ENCODE results near the gene WWOX. TPM values are rescaled to one million over a fixed set of nuclear protein-coding genes. Genes with fewer than 3 reads are reported as not detected.

Gene WWOX
- total and polyA plus RNA-seq, 2 donors (not counting 3 experiments of a cell fraction or from before 2014, with no cell fraction given): 6.2 to 12.5 TPM

DNA sequence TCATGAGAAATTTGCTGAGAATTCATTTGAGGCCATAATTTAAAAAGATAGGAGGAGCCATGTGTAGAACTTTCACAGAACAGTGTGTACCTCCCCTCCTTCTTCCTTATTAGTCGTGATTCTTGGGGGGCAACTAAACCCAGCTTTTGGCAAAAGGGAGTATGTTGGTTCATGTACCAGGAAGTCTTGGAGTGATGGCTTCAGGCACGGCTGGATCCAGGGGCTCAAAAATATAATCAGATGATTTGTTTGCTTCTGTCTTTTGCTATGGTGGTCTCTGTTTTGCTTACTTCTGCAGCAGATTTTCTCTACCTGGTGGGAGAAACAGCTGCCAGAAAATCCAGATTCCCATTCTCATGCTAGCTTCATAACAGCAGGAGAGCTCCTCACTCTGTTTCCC is 871.2 kb downstream of the WWOX start:
- Histone ChIP-seq H3K9me3 (replicated peaks; ENCODE audit: control insufficient read depth, insufficient read depth, low read length) (peaks cover 2% of the 10 kb centered on the region), H4K20me1 (replicated peaks; ENCODE audit: control insufficient read depth, extremely low read depth, insufficient read depth, low read length) (no peaks in the 10 kb centered on the region), H3K27ac (ENCODE audit: insufficient read depth, low read depth, low read length) (no peak overlapping the region), H3K4me1 (ENCODE audit: control insufficient read depth, extremely low read depth, insufficient read depth, low read length) (no peaks in the 10 kb centered on the region), H3K36me3 (ENCODE audit: control insufficient read depth in 2 of 2, extremely low read depth in 1 of 2, insufficient read depth in 2 of 2, low read length in 2 of 2) (no peaks in the 10 kb centered on the region), H2AFZ (ENCODE audit: low read depth, low read length) (no peak overlapping the region), H3K9me1 (replicated peaks; ENCODE audit: control insufficient read depth, extremely low read depth, insufficient read depth, low read length) (no peaks in the 10 kb centered on the region), H3K4me2 (ENCODE audit: insufficient read depth, low read length) (no peak overlapping the region), H3K79me2 (ENCODE audit: control insufficient read depth, insufficient read depth, low read length) (no peaks in the 10 kb centered on the region), H3K9ac (replicated peaks; ENCODE audit: extremely low read depth, insufficient read depth, low read length) (no peak overlapping the region), H3K27me3 (ENCODE audit: control insufficient read depth in 2 of 2, insufficient read depth in 2 of 2, low read length in 2 of 2) (no peaks in the 10 kb centered on the region), H3K4me3 (replicated peaks in 1 of 3; ENCODE audit: insufficient read depth in 1 of 3, low read depth in 1 of 3, low read length in 3 of 3) (no peak overlapping the region)
- dilution Hi-C loops (cut with MboI; ENCODE audit: extremely low pct_ligation_motif_present, low sequenced_read_pairs): no loop called here
- BruUV-seq (replicated peaks): no TSS peak
- ChIA-PET CTCF (no interaction called here), POLR2A (no interaction called here)
- TF ChIP-seq, protein P1, sequence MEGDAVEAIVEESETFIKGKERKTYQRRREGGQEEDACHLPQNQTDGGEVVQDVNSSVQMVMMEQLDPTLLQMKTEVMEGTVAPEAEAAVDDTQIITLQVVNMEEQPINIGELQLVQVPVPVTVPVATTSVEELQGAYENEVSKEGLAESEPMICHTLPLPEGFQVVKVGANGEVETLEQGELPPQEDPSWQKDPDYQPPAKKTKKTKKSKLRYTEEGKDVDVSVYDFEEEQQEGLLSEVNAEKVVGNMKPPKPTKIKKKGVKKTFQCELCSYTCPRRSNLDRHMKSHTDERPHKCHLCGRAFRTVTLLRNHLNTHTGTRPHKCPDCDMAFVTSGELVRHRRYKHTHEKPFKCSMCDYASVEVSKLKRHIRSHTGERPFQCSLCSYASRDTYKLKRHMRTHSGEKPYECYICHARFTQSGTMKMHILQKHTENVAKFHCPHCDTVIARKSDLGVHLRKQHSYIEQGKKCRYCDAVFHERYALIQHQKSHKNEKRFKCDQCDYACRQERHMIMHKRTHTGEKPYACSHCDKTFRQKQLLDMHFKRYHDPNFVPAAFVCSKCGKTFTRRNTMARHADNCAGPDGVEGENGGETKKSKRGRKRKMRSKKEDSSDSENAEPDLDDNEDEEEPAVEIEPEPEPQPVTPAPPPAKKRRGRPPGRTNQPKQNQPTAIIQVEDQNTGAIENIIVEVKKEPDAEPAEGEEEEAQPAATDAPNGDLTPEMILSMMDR (IDR thresholded peaks at IDR 0.05; ENCODE audit: extremely low read depth in 1 of 2, insufficient read depth in 1 of 2, low read depth in 1 of 2, low read length in 2 of 2): no peak
- TF ChIP-seq POLR2AphosphoS5 (IDR thresholded peaks at IDR 0.05; ENCODE audit: insufficient read depth, low read depth, low read length) (no peak), MYC (IDR thresholded peaks at IDR 0.05; ENCODE audit: low read depth, low read length) (no peak)
- intact Hi-C loops (cut with micrococcal nuclease): no loop called here
- FAIRE-seq (no peak), DNase-seq (ENCODE audit: low read depth, low spot score) (no peak)

DNA sequence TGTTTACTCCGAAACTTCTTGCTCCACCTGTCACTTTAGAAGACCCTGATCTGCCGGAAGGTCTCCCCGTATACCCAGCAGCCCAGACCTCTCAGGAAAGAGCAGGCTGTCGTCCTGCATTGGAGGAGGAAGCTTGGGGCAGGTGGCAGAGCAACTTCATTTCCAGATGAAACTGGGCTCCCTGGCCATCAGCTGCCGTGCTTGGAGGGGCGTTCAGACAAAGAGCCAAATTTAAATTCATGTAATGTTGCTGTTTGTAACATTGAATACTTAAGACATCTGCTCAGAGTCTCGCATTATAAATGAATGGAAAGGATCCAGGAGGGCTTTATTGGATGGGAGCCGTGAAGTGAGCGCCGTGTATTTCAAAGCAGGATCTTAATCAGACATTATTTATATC is 872.6 kb downstream of the WWOX start:
- FAIRE-seq (no peak), DNase-seq (ENCODE audit: low read depth, low spot score) (no peak)
- Histone ChIP-seq H2AFZ (ENCODE audit: low read depth, low read length) (no peak overlapping the region), H3K27ac (ENCODE audit: insufficient read depth, low read depth, low read length) (no peak overlapping the region), H3K79me2 (ENCODE audit: control insufficient read depth, insufficient read depth, low read length) (no peaks in the 10 kb centered on the region), H4K20me1 (replicated peaks; ENCODE audit: control insufficient read depth, extremely low read depth, insufficient read depth, low read length) (no peaks in the 10 kb centered on the region), H3K9me1 (replicated peaks; ENCODE audit: control insufficient read depth, extremely low read depth, insufficient read depth, low read length) (no peaks in the 10 kb centered on the region), H3K4me1 (ENCODE audit: control insufficient read depth, extremely low read depth, insufficient read depth, low read length) (no peaks in the 10 kb centered on the region), H3K9ac (replicated peaks; ENCODE audit: extremely low read depth, insufficient read depth, low read length) (no peak overlapping the region), H3K4me2 (ENCODE audit: insufficient read depth, low read length) (no peak overlapping the region), H3K27me3 (ENCODE audit: control insufficient read depth in 2 of 2, insufficient read depth in 2 of 2, low read length in 2 of 2) (no peaks in the 10 kb centered on the region), H3K36me3 (ENCODE audit: control insufficient read depth in 2 of 2, extremely low read depth in 1 of 2, insufficient read depth in 2 of 2, low read length in 2 of 2) (no peaks in the 10 kb centered on the region), H3K4me3 (replicated peaks in 1 of 3; ENCODE audit: insufficient read depth in 1 of 3, low read depth in 1 of 3, low read length in 3 of 3) (no peak overlapping the region), H3K9me3 (replicated peaks; ENCODE audit: control insufficient read depth, insufficient read depth, low read length) (peaks cover 2% of the 10 kb centered on the region)
- ChIA-PET POLR2A (no interaction called here), CTCF (no interaction called here)
- intact Hi-C loops (cut with micrococcal nuclease): no loop called here
- dilution Hi-C loops (cut with MboI; ENCODE audit: extremely low pct_ligation_motif_present, low sequenced_read_pairs): no loop called here
- BruUV-seq (replicated peaks): no TSS peak
- no peak for TF ChIP-seq POLR2A (IDR thresholded peaks at IDR 0.05; ENCODE audit: low read depth, low read length)
- no peak for TF ChIP-seq FOS (IDR thresholded peaks at IDR 0.05; ENCODE audit: borderline replicate concordance, insufficient read depth, low read length)
- no peak for TF ChIP-seq EZH2 (IDR thresholded peaks at IDR 0.05; ENCODE audit: borderline replicate concordance, low read depth, low read length, severe bottlenecking)
- TF ChIP-seq POLR2AphosphoS5 (IDR thresholded peaks at IDR 0.05; ENCODE audit: insufficient read depth, low read depth, low read length): no peak
- TF ChIP-seq, protein P1 (IDR thresholded peaks at IDR 0.05; ENCODE audit: extremely low read depth in 1 of 2, insufficient read depth in 1 of 2, low read depth in 1 of 2, low read length in 2 of 2): no peak
- TF ChIP-seq, protein P2, sequence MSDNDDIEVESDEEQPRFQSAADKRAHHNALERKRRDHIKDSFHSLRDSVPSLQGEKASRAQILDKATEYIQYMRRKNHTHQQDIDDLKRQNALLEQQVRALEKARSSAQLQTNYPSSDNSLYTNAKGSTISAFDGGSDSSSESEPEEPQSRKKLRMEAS (IDR thresholded peaks at IDR 0.05; ENCODE audit: insufficient read depth, insufficient read length): no peak
